BLaER1 (cell line): ENCODE data around the gene DENND10.
"Not testable (repeated sequence)": the region's sequence is repeated elsewhere in the genome, so short reads cannot be mapped to it uniquely, and the experiment has no call there.

Experiments
- H3K27ac ChIP-seq: shearing (Covaris generic); formaldehyde crosslinking; 2 replicates; pipeline ENCODE4 v1.8.1; 2022
- H3K27me3 ChIP-seq: shearing (Covaris generic); formaldehyde crosslinking; 2 replicates; pipeline ENCODE4 v1.8.1; 2022
- H3K36me3 ChIP-seq: shearing (Covaris generic); formaldehyde crosslinking; 2 replicates; pipeline ENCODE4 v1.8.1; 2022
- H3K4me1 ChIP-seq: shearing (Covaris generic); formaldehyde crosslinking; 2 replicates; pipeline ENCODE4 v1.8.1; 2022
- H3K4me2 ChIP-seq: shearing (Covaris generic); formaldehyde crosslinking; 2 replicates; pipeline ENCODE4 v1.8.1; 2022
- H3K4me3 ChIP-seq: shearing (Covaris generic); formaldehyde crosslinking; 2 replicates; pipeline ENCODE4 v1.8.1; 2022
- H3K9ac ChIP-seq: shearing (Covaris generic); formaldehyde crosslinking; 2 replicates; pipeline ENCODE4 v1.8.1; 2022
- H3K9me3 ChIP-seq: shearing (Covaris generic); formaldehyde crosslinking; 2 replicates; pipeline ENCODE4 v1.8.1; 2022
- H4K20me1 ChIP-seq: shearing (Covaris generic); formaldehyde crosslinking; 2 replicates; pipeline ENCODE4 v1.8.1; 2022
- Cebpa-rat ChIP-seq: shearing (Covaris generic); IDR thresholded peaks from 2 replicates; pipeline ENCODE4 v1.8.1; 2022

The DENND10 gene

GRCh38 chr10:119131512-119132240 is 27.8 kb downstream of the DENND10 start:
- H3K4me3 ChIP-seq, result peak overlapping the region; percentile 55

GRCh38 chr10:119132521-119133345 is 28.8 kb downstream of the DENND10 start:
- no peak for TF ChIP-seq Cebpa-rat
- Histone ChIP-seq H3K4me2 (no peak overlapping the region), H3K9me3 (no peaks in the 10 kb centered on the region), H3K36me3 (peaks cover 71% of the 10 kb centered on the region), H4K20me1 (no peaks in the 10 kb centered on the region), H3K4me3 (no peak overlapping the region), H3K4me1 (peaks cover 24% of the 10 kb centered on the region), H3K27ac (peak overlapping the region; percentile 73), H3K9ac (no peak overlapping the region; the same call in 1 of the 2 replicates), H3K27me3 (no peaks in the 10 kb centered on the region)

More at GRCh38 chr10:119131512-119132240, 27.8 kb downstream of the DENND10 start:
- peak; percentile 51 for TF ChIP-seq Cebpa-rat
- H4K20me1 ChIP-seq, result no peaks in the 10 kb centered on the region
- peak overlapping the region; percentile 73 for H3K27ac ChIP-seq
- H3K36me3 ChIP-seq, result peaks cover 79% of the 10 kb centered on the region
- peak overlapping the region; percentile 75 for H3K4me2 ChIP-seq
- peak overlapping the region; percentile 67 for H3K9ac ChIP-seq
- no peaks in the 10 kb centered on the region for H3K27me3 ChIP-seq
- peaks cover 24% of the 10 kb centered on the region for H3K4me1 ChIP-seq
- no peaks in the 10 kb centered on the region for H3K9me3 ChIP-seq

GRCh38 chr10:119133949-119134348 is 30.0 kb downstream of the DENND10 start:
- Histone ChIP-seq H3K36me3 (peaks cover 69% of the 10 kb centered on the region), H4K20me1 (no peaks in the 10 kb centered on the region)
- no peak for TF ChIP-seq Cebpa-rat

GRCh38 chr10:119135513-119135881 is 31.6 kb downstream of the DENND10 start:
- H3K27ac ChIP-seq, result no peak overlapping the region
- H3K4me1 ChIP-seq, result peaks cover 21% of the 10 kb centered on the region
- H3K4me3 ChIP-seq, result no peak overlapping the region
- H3K27me3 ChIP-seq, result no peaks in the 10 kb centered on the region
- H3K4me2 ChIP-seq, result no peak overlapping the region
- peaks cover 69% of the 10 kb centered on the region for H3K36me3 ChIP-seq
- no peaks in the 10 kb centered on the region for H3K9me3 ChIP-seq
- H3K9ac ChIP-seq, result no peak overlapping the region
- H4K20me1 ChIP-seq, result no peaks in the 10 kb centered on the region
- TF ChIP-seq Cebpa-rat, result no peak

More at GRCh38 chr10:119133949-119134348, 30.0 kb downstream of the DENND10 start:
- H3K9me3 ChIP-seq, result no peaks in the 10 kb centered on the region
- no peak overlapping the region for H3K27ac ChIP-seq
- H3K4me2 ChIP-seq, result no peak overlapping the region
- H3K27me3 ChIP-seq, result no peaks in the 10 kb centered on the region
- H3K9ac ChIP-seq, result no peak overlapping the region
- no peak overlapping the region for H3K4me3 ChIP-seq
- H3K4me1 ChIP-seq, result peaks cover 24% of the 10 kb centered on the region

GRCh38 chr10:119136084-119136483 is 32.2 kb downstream of the DENND10 start:
- H3K9ac ChIP-seq, result no peak overlapping the region
- H3K4me1 ChIP-seq, result peaks cover 15% of the 10 kb centered on the region
- H3K27me3 ChIP-seq, result no peaks in the 10 kb centered on the region
- H3K9me3 ChIP-seq, result no peaks in the 10 kb centered on the region
- H3K4me3 ChIP-seq, result no peak overlapping the region
- H4K20me1 ChIP-seq, result no peaks in the 10 kb centered on the region
- no peak for TF ChIP-seq Cebpa-rat
- H3K4me2 ChIP-seq, result no peak overlapping the region
- peaks cover 68% of the 10 kb centered on the region for H3K36me3 ChIP-seq
- no peak overlapping the region for H3K27ac ChIP-seq

- H3K9ac ChIP-seq, H3K9me3 ChIP-seq, H3K4me1 ChIP-seq, H3K4me2 ChIP-seq, H4K20me1 ChIP-seq, H3K4me3 ChIP-seq, H3K27me3 ChIP-seq, H3K27ac ChIP-seq: not testable (repeated sequence)
- peaks cover 72% of the 10 kb centered on the region for H3K36me3 ChIP-seq
Measured at GRCh38 chr10:119137878-119138277, 34.0 kb downstream of the DENND10 start.

GRCh38 chr10:119138346-119139306 is 34.7 kb downstream of the DENND10 start:
- H3K4me1 ChIP-seq, result no peaks in the 10 kb centered on the region
- TF ChIP-seq Cebpa-rat, result no peak
- H3K9me3 ChIP-seq, result no peaks in the 10 kb centered on the region
- no peak overlapping the region for H3K27ac ChIP-seq
- H3K36me3 ChIP-seq, result peaks cover 72% of the 10 kb centered on the region
- no peaks in the 10 kb centered on the region for H3K27me3 ChIP-seq
- no peaks in the 10 kb centered on the region for H4K20me1 ChIP-seq
- H3K9ac ChIP-seq, result no peak overlapping the region
- no peak overlapping the region for H3K4me3 ChIP-seq
- H3K4me2 ChIP-seq, result no peak overlapping the region

- Histone ChIP-seq H3K27me3 (no peaks in the 10 kb centered on the region), H4K20me1 (no peaks in the 10 kb centered on the region), H3K4me2 (no peak overlapping the region), H3K9me3 (no peaks in the 10 kb centered on the region), H3K4me3 (no peak overlapping the region), H3K36me3 (peaks cover 67% of the 10 kb centered on the region), H3K4me1 (no peaks in the 10 kb centered on the region), H3K27ac (no peak overlapping the region), H3K9ac (no peak overlapping the region)
- no peak for TF ChIP-seq Cebpa-rat
Measured at GRCh38 chr10:119139464-119140067, 35.7 kb downstream of the DENND10 start.

- no peak for TF ChIP-seq Cebpa-rat
- no peaks in the 10 kb centered on the region for H3K9me3 ChIP-seq
- no peaks in the 10 kb centered on the region for H3K27me3 ChIP-seq
- no peaks in the 10 kb centered on the region for H3K4me1 ChIP-seq
- H3K36me3 ChIP-seq, result peaks cover 70% of the 10 kb centered on the region
- no peak overlapping the region for H3K4me2 ChIP-seq
- no peak overlapping the region for H3K4me3 ChIP-seq
- no peaks in the 10 kb centered on the region for H4K20me1 ChIP-seq
- no peak overlapping the region for H3K27ac ChIP-seq
- no peak overlapping the region for H3K9ac ChIP-seq
Measured at GRCh38 chr10:119140603-119141245, 36.8 kb downstream of the DENND10 start.
